NT2/D1 (cell line): ENCODE data around the gene EXOC3L2.

Source experiments
- SUZ12 ChIP-seq: IDR thresholded peaks from 2 replicates; pipeline ENCODE4 v1.6.1; 2011; ENCODE audit not compliant: insufficient read length, insufficient read depth; ENCODE audit errors: extremely low read depth
- ZNF274 ChIP-seq: IDR thresholded peaks from 2 replicates; pipeline ENCODE4 v1.6.1; 2011; ENCODE audit warnings: mild to moderate bottlenecking, low read depth, low read length

GRCh38 chr19:45184115-45184514 is 61.1 kb downstream of the EXOC3L2 start:
- TF ChIP-seq ZNF274, result no peak
- TF ChIP-seq SUZ12, result no peak
